ENCODE data around the gene TRPM2. TPM values are rescaled to one million over a fixed set of nuclear protein-coding genes. Genes with fewer than 3 reads are reported as not detected.

Gene TRPM2
- total RNA-seq, 1 donor from 2014 or later: 2.8 TPM

DNA sequence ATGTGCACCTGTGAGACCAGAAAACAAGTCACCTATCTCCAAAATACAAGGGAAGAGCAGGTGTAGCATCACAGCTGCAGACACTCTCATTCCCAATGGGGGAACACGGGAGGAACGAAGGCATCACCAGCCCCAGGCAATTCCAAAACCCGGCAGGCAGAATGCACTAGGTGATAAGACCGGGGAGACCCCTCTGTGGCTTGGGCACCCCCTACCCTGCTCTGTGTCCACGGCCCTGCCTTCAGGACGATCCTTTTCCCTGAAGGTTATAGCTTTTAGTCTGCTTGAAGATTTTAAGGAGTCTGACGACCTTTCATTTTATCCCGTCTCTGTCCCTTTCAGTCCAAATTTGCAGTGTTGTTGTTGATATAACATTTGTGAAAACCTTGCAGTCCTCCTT, 19.2 kb downstream of the TRPM2 start:
- no peak overlapping the region for H3K4me3 ChIP-seq (ENCODE audit: low read depth, low read length)
- peaks cover 22% of the 10 kb centered on the region for H3K27me3 ChIP-seq (ENCODE audit: control insufficient read depth, insufficient read depth, low read length)
- DNase-seq (ENCODE audit: low read depth): no peak
- no peaks in the 10 kb centered on the region for H3K36me3 ChIP-seq (ENCODE audit: control insufficient read depth, insufficient read depth, low read length)
- TF ChIP-seq, protein P1, sequence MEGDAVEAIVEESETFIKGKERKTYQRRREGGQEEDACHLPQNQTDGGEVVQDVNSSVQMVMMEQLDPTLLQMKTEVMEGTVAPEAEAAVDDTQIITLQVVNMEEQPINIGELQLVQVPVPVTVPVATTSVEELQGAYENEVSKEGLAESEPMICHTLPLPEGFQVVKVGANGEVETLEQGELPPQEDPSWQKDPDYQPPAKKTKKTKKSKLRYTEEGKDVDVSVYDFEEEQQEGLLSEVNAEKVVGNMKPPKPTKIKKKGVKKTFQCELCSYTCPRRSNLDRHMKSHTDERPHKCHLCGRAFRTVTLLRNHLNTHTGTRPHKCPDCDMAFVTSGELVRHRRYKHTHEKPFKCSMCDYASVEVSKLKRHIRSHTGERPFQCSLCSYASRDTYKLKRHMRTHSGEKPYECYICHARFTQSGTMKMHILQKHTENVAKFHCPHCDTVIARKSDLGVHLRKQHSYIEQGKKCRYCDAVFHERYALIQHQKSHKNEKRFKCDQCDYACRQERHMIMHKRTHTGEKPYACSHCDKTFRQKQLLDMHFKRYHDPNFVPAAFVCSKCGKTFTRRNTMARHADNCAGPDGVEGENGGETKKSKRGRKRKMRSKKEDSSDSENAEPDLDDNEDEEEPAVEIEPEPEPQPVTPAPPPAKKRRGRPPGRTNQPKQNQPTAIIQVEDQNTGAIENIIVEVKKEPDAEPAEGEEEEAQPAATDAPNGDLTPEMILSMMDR (IDR thresholded peaks at IDR 0.05; ENCODE audit: insufficient read depth, low read length, poor library complexity, severe bottlenecking): no peak

GRCh38 chr21:44374601-44375280, 21.3 kb downstream of the TRPM2 start:
- TF ChIP-seq, protein P1 (IDR thresholded peaks at IDR 0.05; ENCODE audit: insufficient read depth, low read length, poor library complexity, severe bottlenecking): no peak
- DNase-seq (ENCODE audit: low read depth): no peak
- H3K27me3 ChIP-seq (ENCODE audit: control insufficient read depth, insufficient read depth, low read length): peaks cover 11% of the 10 kb centered on the region

GRCh38 chr21:44375281-44375651, 21.8 kb downstream of the TRPM2 start:
- Histone ChIP-seq H3K27me3 (ENCODE audit: control insufficient read depth, insufficient read depth, low read length) (peaks cover 11% of the 10 kb centered on the region), H3K36me3 (ENCODE audit: control insufficient read depth, insufficient read depth, low read length) (no peaks in the 10 kb centered on the region), H3K4me3 (ENCODE audit: low read depth, low read length) (no peak overlapping the region)
- no peak for DNase-seq (ENCODE audit: low read depth)
- TF ChIP-seq, protein P1 (IDR thresholded peaks at IDR 0.05; ENCODE audit: insufficient read depth, low read length, poor library complexity, severe bottlenecking): no peak

More at GRCh38 chr21:44374601-44375280, 21.3 kb downstream of the TRPM2 start:
- no peaks in the 10 kb centered on the region for H3K36me3 ChIP-seq (ENCODE audit: control insufficient read depth, insufficient read depth, low read length)
- no peak overlapping the region for H3K4me3 ChIP-seq (ENCODE audit: low read depth, low read length)

DNA sequence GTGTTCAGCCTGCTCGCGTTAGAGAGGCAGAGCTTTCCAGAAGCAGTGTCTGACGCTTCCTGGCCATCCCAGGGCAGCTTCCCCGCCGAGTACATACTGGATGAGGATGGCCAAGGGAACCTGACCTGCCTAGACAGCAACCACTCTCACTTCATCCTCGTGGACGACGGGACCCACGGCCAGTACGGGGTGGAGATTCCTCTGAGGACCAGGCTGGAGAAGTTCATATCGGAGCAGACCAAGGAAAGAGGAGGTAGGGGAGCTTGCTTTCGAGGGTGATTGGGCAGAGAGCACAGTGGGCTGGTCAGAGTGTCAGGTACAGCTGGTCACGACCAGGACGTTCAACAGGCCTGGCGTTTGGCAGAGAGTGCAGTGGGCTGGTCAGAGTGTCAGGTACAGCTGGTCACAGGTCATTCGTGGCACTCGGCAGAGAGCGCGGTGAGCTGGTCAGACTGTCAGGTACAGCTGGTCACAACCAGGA, 22.4 kb downstream of the TRPM2 start:
- no peak for DNase-seq (ENCODE audit: low read depth)
- no peaks in the 10 kb centered on the region for H3K36me3 ChIP-seq (ENCODE audit: control insufficient read depth, insufficient read depth, low read length)
- no peak overlapping the region for H3K4me3 ChIP-seq (ENCODE audit: low read depth, low read length)
- peaks cover 7% of the 10 kb centered on the region for H3K27me3 ChIP-seq (ENCODE audit: control insufficient read depth, insufficient read depth, low read length)
- TF ChIP-seq, protein P1 (IDR thresholded peaks at IDR 0.05; ENCODE audit: insufficient read depth, low read length, poor library complexity, severe bottlenecking): no peak

- TF ChIP-seq, protein P1 (IDR thresholded peaks at IDR 0.05; ENCODE audit: insufficient read depth, low read length, poor library complexity, severe bottlenecking): no peak
- Histone ChIP-seq H3K4me3 (ENCODE audit: low read depth, low read length) (no peak overlapping the region), H3K27me3 (ENCODE audit: control insufficient read depth, insufficient read depth, low read length) (peaks cover 5% of the 10 kb centered on the region), H3K36me3 (ENCODE audit: control insufficient read depth, insufficient read depth, low read length) (no peaks in the 10 kb centered on the region)
- DNase-seq (ENCODE audit: low read depth): no peak
These were observed 23.2 kb downstream of the TRPM2 start for GRCh38 chr21:44376606-44377005.

Measured in kidney epithelial cell (primary cell).